ENCODE measurements around the gene OST4.

The OST4 gene

DNA sequence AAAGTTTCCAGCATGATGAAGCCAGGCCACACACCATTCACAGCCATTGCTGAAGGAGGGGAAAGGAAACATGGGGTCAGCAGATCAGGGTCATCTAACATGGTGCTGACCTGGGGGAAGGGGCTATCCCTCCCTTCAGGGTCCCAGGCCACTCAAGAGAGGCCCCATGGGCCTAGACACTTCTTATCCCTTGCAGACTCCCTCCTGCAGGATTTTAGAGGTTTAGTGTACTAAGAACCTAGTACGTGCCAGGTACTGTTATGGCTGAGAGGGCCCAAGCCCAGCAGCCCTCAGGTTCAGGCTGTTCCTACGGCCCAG, 23.9 kb upstream of the OST4 start:
- ATAC-seq (ENCODE audit: low read depth) (no peak), DNase-seq (ENCODE audit: low spot score) (no peak)
- Histone ChIP-seq H3K27me3 (ENCODE audit: insufficient read depth, poor library complexity, severe bottlenecking) (no peaks in the 10 kb centered on the region), H3K36me3 (ENCODE audit: low read depth) (no peaks in the 10 kb centered on the region), H3K4me1 (ENCODE audit: insufficient read depth, poor library complexity, severe bottlenecking) (no peaks in the 10 kb centered on the region), H3K27ac (ENCODE audit: poor library complexity, severe bottlenecking) (no peak overlapping the region), H3K4me3 (ENCODE audit: severe bottlenecking) (no peak overlapping the region), H3K9me3 (ENCODE audit: severe bottlenecking) (no peaks in the 10 kb centered on the region)
- TF ChIP-seq, protein P1, sequence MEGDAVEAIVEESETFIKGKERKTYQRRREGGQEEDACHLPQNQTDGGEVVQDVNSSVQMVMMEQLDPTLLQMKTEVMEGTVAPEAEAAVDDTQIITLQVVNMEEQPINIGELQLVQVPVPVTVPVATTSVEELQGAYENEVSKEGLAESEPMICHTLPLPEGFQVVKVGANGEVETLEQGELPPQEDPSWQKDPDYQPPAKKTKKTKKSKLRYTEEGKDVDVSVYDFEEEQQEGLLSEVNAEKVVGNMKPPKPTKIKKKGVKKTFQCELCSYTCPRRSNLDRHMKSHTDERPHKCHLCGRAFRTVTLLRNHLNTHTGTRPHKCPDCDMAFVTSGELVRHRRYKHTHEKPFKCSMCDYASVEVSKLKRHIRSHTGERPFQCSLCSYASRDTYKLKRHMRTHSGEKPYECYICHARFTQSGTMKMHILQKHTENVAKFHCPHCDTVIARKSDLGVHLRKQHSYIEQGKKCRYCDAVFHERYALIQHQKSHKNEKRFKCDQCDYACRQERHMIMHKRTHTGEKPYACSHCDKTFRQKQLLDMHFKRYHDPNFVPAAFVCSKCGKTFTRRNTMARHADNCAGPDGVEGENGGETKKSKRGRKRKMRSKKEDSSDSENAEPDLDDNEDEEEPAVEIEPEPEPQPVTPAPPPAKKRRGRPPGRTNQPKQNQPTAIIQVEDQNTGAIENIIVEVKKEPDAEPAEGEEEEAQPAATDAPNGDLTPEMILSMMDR (IDR thresholded peaks at IDR 0.05; ENCODE audit: poor library complexity, severe bottlenecking): no peak

DNA sequence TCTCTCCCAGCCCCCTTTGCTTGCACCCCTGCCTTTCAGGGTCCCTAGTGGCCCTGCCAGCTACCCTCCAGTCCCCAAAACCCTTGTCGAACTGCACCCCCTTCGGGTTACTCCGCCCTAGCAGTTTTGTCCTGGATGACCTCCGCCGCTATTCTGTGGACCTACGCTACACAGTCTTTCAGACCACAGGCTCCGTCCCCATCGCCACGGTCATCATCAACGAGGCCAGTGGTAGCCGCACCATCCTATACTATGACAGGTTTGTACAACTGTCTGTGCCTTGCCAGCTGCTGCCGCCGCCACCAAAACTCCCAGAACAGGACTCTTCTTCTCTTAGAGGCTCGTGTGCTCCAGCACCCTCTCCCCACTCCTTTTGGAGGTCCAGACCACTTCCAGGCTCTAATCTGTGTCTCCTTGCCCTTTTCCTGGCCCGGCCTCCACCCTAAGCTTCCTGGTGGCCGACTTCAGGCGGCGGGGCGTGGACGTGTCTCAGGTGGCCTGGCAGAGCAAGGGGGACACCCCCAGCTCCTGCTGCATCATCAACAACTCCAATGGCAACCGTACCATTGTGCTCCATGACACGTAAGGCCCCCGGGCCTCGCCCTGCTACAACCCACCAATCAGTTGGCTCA, 23.0 kb upstream of the OST4 start:
- H3K4me3 ChIP-seq (ENCODE audit: severe bottlenecking): no peak overlapping the region

GRCh38 chr2:27093430-27094352, 22.2 kb upstream of the OST4 start:
- no peaks in the 10 kb centered on the region for H3K4me1 ChIP-seq (ENCODE audit: insufficient read depth, poor library complexity, severe bottlenecking)
- H3K27ac ChIP-seq (ENCODE audit: poor library complexity, severe bottlenecking): no peak overlapping the region

More for the DNA sequence above, 23.0 kb upstream of the OST4 start:
- Histone ChIP-seq H3K27ac (ENCODE audit: poor library complexity, severe bottlenecking) (no peak overlapping the region), H3K27me3 (ENCODE audit: insufficient read depth, poor library complexity, severe bottlenecking) (no peaks in the 10 kb centered on the region), H3K9me3 (ENCODE audit: severe bottlenecking) (no peaks in the 10 kb centered on the region), H3K36me3 (ENCODE audit: low read depth) (no peaks in the 10 kb centered on the region), H3K4me1 (ENCODE audit: insufficient read depth, poor library complexity, severe bottlenecking) (no peaks in the 10 kb centered on the region)
- DNase-seq (ENCODE audit: low spot score): no peak
- TF ChIP-seq, protein P1 (IDR thresholded peaks at IDR 0.05; ENCODE audit: poor library complexity, severe bottlenecking): no peak
- ATAC-seq (ENCODE audit: low read depth): no peak

DNA sequence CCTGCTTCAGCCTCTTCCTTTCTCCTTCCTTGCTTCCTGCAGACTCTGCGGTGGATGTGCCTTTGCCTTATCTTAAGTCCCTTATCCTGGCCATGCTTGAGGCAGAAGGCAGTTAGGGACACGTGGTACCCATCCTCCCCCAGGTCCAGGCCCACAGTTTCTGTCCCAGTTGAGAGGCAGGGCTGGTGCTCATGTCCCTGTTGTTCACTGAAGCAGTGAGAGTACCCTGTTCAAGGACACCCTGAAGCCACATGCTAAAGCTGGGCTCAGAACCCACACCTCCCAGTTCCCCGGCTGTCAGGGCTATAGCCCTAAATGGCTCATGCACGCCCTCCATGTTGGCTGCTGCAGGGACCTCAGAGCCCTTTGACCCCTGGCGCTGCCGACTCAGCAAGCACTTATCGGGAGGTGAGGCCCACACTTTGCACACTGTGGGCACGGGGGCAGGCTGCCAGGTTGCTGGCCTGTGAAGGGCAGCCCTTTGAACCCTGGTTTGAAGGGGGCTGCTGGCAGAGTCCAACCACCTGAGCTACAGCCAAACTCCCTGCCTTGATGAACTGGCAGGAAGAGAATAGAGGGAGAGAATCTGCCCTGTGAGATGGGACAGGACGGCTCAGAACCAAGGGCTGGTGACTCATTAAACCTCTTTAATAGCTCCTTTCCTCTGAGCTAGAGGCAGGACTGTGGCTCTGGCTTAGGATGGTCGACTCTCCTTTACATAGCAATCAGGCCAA, 21.4 kb upstream of the OST4 start:
- H3K9me3 ChIP-seq (ENCODE audit: severe bottlenecking): no peaks in the 10 kb centered on the region
- no peak overlapping the region for H3K27ac ChIP-seq (ENCODE audit: poor library complexity, severe bottlenecking)
- H3K36me3 ChIP-seq (ENCODE audit: low read depth): no peaks in the 10 kb centered on the region
- TF ChIP-seq, protein P1 (IDR thresholded peaks at IDR 0.05; ENCODE audit: poor library complexity, severe bottlenecking): no peak
- H3K4me1 ChIP-seq (ENCODE audit: insufficient read depth, poor library complexity, severe bottlenecking): no peaks in the 10 kb centered on the region
- H3K27me3 ChIP-seq (ENCODE audit: insufficient read depth, poor library complexity, severe bottlenecking): no peaks in the 10 kb centered on the region
- DNase-seq (ENCODE audit: low spot score) (no peak), ATAC-seq (ENCODE audit: low read depth) (no peak)
- no peak overlapping the region for H3K4me3 ChIP-seq (ENCODE audit: severe bottlenecking)

More at GRCh38 chr2:27093430-27094352, 22.2 kb upstream of the OST4 start:
- H3K4me3 ChIP-seq (ENCODE audit: severe bottlenecking): no peak overlapping the region
- TF ChIP-seq, protein P1 (IDR thresholded peaks at IDR 0.05; ENCODE audit: poor library complexity, severe bottlenecking): no peak
- no peaks in the 10 kb centered on the region for H3K36me3 ChIP-seq (ENCODE audit: low read depth)
- ATAC-seq (ENCODE audit: low read depth) (no peak), DNase-seq (ENCODE audit: low spot score) (no peak)
- H3K27me3 ChIP-seq (ENCODE audit: insufficient read depth, poor library complexity, severe bottlenecking): no peaks in the 10 kb centered on the region
- H3K9me3 ChIP-seq (ENCODE audit: severe bottlenecking): no peaks in the 10 kb centered on the region
